WTC11 (cell line): ENCODE measurements around the gene ADGRB3. TPM values are rescaled to one million over a fixed set of nuclear protein-coding genes. Genes with fewer than 3 reads are reported as not detected.

Experiments used
- CTCF ChIP-seq: fragments of 200-600 bp; IDR thresholded peaks from 2 replicates; pipeline ENCODE4 v1.8.0; 2022; ENCODE audit warnings: antibody characterized with exemption
- E2F4 ChIP-seq: sonication (generic); formaldehyde crosslinking; IDR thresholded peaks from 2 replicates; pipeline ENCODE4 v1.8.1; 2022; ENCODE audit warnings: low read depth, mild to moderate bottlenecking, moderate library complexity, missing genetic modification reagents, borderline replicate concordance
- ELF4 ChIP-seq: sonication (generic); formaldehyde crosslinking; IDR thresholded peaks from 2 replicates; pipeline ENCODE4 v1.8.1; 2022; ENCODE audit warnings: low read depth, mild to moderate bottlenecking, moderate library complexity, missing genetic modification reagents
- FOXK1 ChIP-seq: sonication (generic); formaldehyde crosslinking; IDR thresholded peaks from 2 replicates; pipeline ENCODE4 v1.8.0; 2022; ENCODE audit warnings: mild to moderate bottlenecking, moderate library complexity, missing genetic modification reagents
- FOXP1 ChIP-seq: sonication (generic); formaldehyde crosslinking; IDR thresholded peaks from 2 replicates; pipeline ENCODE4 v1.8.0; 2022; ENCODE audit warnings: missing genetic modification reagents, mild to moderate bottlenecking, moderate library complexity, borderline replicate concordance
- GABPB1 ChIP-seq: sonication (generic); formaldehyde crosslinking; IDR thresholded peaks from 2 replicates; pipeline ENCODE4 v1.8.1; 2023; ENCODE audit warnings: mild to moderate bottlenecking, missing genetic modification reagents
- HMGXB4 ChIP-seq: sonication (generic); formaldehyde crosslinking; IDR thresholded peaks from 2 replicates; pipeline ENCODE4 v1.8.1; 2023; ENCODE audit warnings: mild to moderate bottlenecking, moderate library complexity, missing genetic modification reagents
- MYBL2 ChIP-seq: sonication (generic); formaldehyde crosslinking; IDR thresholded peaks from 2 replicates; pipeline ENCODE4 v1.8.1; 2023; ENCODE audit warnings: mild to moderate bottlenecking, moderate library complexity, missing genetic modification reagents
- NFATC4 ChIP-seq: fragments of 250-450 bp; sonication (Bioruptor Pico); IDR thresholded peaks from 2 replicates; pipeline ENCODE4 v1.9.0; 2021; ENCODE audit warnings: mild to moderate bottlenecking
- NFYB ChIP-seq: sonication (generic); formaldehyde crosslinking; conservative IDR thresholded peaks from 2 replicates; pipeline ENCODE4 v1.8.0; 2022; ENCODE audit warnings: low read depth, missing genetic modification reagents
- RORB ChIP-seq: fragments of 250-450 bp; sonication (Bioruptor Pico); IDR thresholded peaks from 2 replicates; pipeline ENCODE4 v1.9.0; 2021; ENCODE audit warnings: mild to moderate bottlenecking
- SMAD4 ChIP-seq: sonication (generic); formaldehyde crosslinking; IDR thresholded peaks from 2 replicates; pipeline ENCODE4 v1.8.0; 2022; ENCODE audit warnings: mild to moderate bottlenecking, missing genetic modification reagents
- SOX15 ChIP-seq: fragments of 250-450 bp; sonication (Bioruptor Pico); IDR thresholded peaks from 2 replicates; pipeline ENCODE4 v1.9.0; 2021; ENCODE audit warnings: mild to moderate bottlenecking
- SP1 ChIP-seq: sonication (generic); formaldehyde crosslinking; conservative IDR thresholded peaks from 2 replicates; pipeline ENCODE4 v1.8.1; 2022; ENCODE audit warnings: missing genetic modification reagents
- ZNF263 ChIP-seq: sonication (generic); formaldehyde crosslinking; IDR thresholded peaks from 2 replicates; pipeline ENCODE4 v1.8.1; 2022; ENCODE audit warnings: low read depth, mild to moderate bottlenecking, moderate library complexity, missing genetic modification reagents
- ZNF281 ChIP-seq: sonication (generic); formaldehyde crosslinking; IDR thresholded peaks from 2 replicates; pipeline ENCODE4 v1.8.0; 2023; ENCODE audit warnings: mild to moderate bottlenecking, missing genetic modification reagents
- ZNF416 ChIP-seq: fragments of 250-450 bp; sonication (Bioruptor Pico); IDR thresholded peaks from 2 replicates; pipeline ENCODE4 v1.9.0; 2021; ENCODE audit warnings: mild to moderate bottlenecking, inconsistent platforms
- total RNA-seq: library from RNA; stranded (reverse); gene quantifications from 3 replicates; pipeline ENCODE4 v1.2.3, GENCODE V29; 2021
- TF ChIP-seq, protein P1 (sequence below): fragments of 250-450 bp; sonication (Bioruptor Pico); IDR thresholded peaks from 2 replicates; pipeline ENCODE4 v1.9.0; 2021; ENCODE audit warnings: mild to moderate bottlenecking, borderline replicate concordance
- TF ChIP-seq, protein P2 (sequence below): sonication (generic); formaldehyde crosslinking; IDR thresholded peaks from 2 replicates; pipeline ENCODE4 v1.8.1; 2023; ENCODE audit warnings: mild to moderate bottlenecking, missing genetic modification reagents, moderate library complexity
- TF ChIP-seq, protein P3 (sequence below): sonication (generic); formaldehyde crosslinking; conservative IDR thresholded peaks from 2 replicates; pipeline ENCODE4 v1.8.1; 2022; ENCODE audit warnings: mild to moderate bottlenecking, missing genetic modification reagents
- TF ChIP-seq, protein P4 (sequence below): sonication (generic); formaldehyde crosslinking; IDR thresholded peaks from 2 replicates; pipeline ENCODE4 v1.8.0; 2022; ENCODE audit warnings: mild to moderate bottlenecking, missing genetic modification reagents
- TF ChIP-seq, protein P5 (sequence below): sonication (generic); formaldehyde crosslinking; IDR thresholded peaks from 2 replicates; pipeline ENCODE4 v1.8.0; 2022; ENCODE audit warnings: missing genetic modification reagents

Gene ADGRB3
- total RNA-seq, 1 experiment from 2014 or later = 1.9 TPM

GRCh38 chr6:69232911-69233448 is 597.9 kb downstream of the ADGRB3 start (continued):
- TF ChIP-seq SOX15 (CRISPR knock-in tag) = no peak
- TF ChIP-seq NFATC4 (CRISPR knock-in tag) = no peak
- peak; percentile 93 for TF ChIP-seq FOXK1 (CRISPR knock-in tag)
- TF ChIP-seq, protein P1, sequence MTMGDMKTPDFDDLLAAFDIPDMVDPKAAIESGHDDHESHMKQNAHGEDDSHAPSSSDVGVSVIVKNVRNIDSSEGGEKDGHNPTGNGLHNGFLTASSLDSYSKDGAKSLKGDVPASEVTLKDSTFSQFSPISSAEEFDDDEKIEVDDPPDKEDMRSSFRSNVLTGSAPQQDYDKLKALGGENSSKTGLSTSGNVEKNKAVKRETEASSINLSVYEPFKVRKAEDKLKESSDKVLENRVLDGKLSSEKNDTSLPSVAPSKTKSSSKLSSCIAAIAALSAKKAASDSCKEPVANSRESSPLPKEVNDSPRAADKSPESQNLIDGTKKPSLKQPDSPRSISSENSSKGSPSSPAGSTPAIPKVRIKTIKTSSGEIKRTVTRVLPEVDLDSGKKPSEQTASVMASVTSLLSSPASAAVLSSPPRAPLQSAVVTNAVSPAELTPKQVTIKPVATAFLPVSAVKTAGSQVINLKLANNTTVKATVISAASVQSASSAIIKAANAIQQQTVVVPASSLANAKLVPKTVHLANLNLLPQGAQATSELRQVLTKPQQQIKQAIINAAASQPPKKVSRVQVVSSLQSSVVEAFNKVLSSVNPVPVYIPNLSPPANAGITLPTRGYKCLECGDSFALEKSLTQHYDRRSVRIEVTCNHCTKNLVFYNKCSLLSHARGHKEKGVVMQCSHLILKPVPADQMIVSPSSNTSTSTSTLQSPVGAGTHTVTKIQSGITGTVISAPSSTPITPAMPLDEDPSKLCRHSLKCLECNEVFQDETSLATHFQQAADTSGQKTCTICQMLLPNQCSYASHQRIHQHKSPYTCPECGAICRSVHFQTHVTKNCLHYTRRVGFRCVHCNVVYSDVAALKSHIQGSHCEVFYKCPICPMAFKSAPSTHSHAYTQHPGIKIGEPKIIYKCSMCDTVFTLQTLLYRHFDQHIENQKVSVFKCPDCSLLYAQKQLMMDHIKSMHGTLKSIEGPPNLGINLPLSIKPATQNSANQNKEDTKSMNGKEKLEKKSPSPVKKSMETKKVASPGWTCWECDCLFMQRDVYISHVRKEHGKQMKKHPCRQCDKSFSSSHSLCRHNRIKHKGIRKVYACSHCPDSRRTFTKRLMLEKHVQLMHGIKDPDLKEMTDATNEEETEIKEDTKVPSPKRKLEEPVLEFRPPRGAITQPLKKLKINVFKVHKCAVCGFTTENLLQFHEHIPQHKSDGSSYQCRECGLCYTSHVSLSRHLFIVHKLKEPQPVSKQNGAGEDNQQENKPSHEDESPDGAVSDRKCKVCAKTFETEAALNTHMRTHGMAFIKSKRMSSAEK = no peak
- no peak for TF ChIP-seq HMGXB4 (CRISPR knock-in tag)
- TF ChIP-seq ZNF263 (CRISPR knock-in tag) = no peak
- no peak for TF ChIP-seq ZNF416 (CRISPR knock-in tag)
- no peak for TF ChIP-seq CTCF
- TF ChIP-seq NFYB = no peak; the same call in 1 of the 2 replicates
- peak; percentile 83; the same call in 1 of the 2 replicates for TF ChIP-seq ELF4 (CRISPR knock-in tag)
- peak; percentile 96 for TF ChIP-seq SMAD4 (CRISPR knock-in tag)
- peak; percentile 98 for TF ChIP-seq ZNF281 (CRISPR knock-in tag)
- peak; percentile 81; the same call in 1 of the 2 replicates for TF ChIP-seq E2F4 (CRISPR knock-in tag)
- TF ChIP-seq GABPB1 (CRISPR knock-in tag) = peak; percentile 82
- TF ChIP-seq SP1 (CRISPR knock-in tag) = 0 out of 2 replicates have a peak, but pooled peaks have one; percentile 28
- peak; percentile 77; the same call in 1 of the 2 replicates for TF ChIP-seq MYBL2
- TF ChIP-seq RORB (CRISPR knock-in tag) = no peak
- TF ChIP-seq, protein P2, sequence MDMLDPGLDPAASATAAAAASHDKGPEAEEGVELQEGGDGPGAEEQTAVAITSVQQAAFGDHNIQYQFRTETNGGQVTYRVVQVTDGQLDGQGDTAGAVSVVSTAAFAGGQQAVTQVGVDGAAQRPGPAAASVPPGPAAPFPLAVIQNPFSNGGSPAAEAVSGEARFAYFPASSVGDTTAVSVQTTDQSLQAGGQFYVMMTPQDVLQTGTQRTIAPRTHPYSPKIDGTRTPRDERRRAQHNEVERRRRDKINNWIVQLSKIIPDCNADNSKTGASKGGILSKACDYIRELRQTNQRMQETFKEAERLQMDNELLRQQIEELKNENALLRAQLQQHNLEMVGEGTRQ (CRISPR knock-in tag) = no peak
- TF ChIP-seq, protein P3, sequence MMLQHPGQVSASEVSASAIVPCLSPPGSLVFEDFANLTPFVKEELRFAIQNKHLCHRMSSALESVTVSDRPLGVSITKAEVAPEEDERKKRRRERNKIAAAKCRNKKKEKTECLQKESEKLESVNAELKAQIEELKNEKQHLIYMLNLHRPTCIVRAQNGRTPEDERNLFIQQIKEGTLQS (CRISPR knock-in tag) = no peak
- TF ChIP-seq, protein P4, sequence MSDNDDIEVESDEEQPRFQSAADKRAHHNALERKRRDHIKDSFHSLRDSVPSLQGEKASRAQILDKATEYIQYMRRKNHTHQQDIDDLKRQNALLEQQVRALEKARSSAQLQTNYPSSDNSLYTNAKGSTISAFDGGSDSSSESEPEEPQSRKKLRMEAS (CRISPR knock-in tag) = peak; percentile 90
- TF ChIP-seq, protein P5, sequence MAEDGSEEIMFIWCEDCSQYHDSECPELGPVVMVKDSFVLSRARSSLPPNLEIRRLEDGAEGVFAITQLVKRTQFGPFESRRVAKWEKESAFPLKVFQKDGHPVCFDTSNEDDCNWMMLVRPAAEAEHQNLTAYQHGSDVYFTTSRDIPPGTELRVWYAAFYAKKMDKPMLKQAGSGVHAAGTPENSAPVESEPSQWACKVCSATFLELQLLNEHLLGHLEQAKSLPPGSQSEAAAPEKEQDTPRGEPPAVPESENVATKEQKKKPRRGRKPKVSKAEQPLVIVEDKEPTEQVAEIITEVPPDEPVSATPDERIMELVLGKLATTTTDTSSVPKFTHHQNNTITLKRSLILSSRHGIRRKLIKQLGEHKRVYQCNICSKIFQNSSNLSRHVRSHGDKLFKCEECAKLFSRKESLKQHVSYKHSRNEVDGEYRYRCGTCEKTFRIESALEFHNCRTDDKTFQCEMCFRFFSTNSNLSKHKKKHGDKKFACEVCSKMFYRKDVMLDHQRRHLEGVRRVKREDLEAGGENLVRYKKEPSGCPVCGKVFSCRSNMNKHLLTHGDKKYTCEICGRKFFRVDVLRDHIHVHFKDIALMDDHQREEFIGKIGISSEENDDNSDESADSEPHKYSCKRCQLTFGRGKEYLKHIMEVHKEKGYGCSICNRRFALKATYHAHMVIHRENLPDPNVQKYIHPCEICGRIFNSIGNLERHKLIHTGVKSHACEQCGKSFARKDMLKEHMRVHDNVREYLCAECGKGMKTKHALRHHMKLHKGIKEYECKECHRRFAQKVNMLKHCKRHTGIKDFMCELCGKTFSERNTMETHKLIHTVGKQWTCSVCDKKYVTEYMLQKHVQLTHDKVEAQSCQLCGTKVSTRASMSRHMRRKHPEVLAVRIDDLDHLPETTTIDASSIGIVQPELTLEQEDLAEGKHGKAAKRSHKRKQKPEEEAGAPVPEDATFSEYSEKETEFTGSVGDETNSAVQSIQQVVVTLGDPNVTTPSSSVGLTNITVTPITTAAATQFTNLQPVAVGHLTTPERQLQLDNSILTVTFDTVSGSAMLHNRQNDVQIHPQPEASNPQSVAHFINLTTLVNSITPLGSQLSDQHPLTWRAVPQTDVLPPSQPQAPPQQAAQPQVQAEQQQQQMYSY (CRISPR knock-in tag) = peak; percentile 47; the same call in 1 of the 2 replicates
- TF ChIP-seq FOXP1 (CRISPR knock-in tag) = peak; percentile 98
